H1 (cell line): ENCODE results near the gene GRID2. TPM values are rescaled to one million over a fixed set of nuclear protein-coding genes. Genes with fewer than 3 reads are reported as not detected.

Source experiments
- CBX5 ChIP-seq: fragments of 300-800, 300-1000 bp; sonication (generic); IDR thresholded peaks from 2 replicates; pipeline ENCODE4 v1.7.1; 2016; ENCODE audit warnings: antibody characterized with exemption, low read length, low read depth
- E2F6 ChIP-seq: IDR thresholded peaks from 2 replicates; pipeline ENCODE4 v1.6.1; 2012; ENCODE audit warnings: inconsistent platforms
- polyA plus RNA-seq, 7 experiments: library from polyadenylated mRNA; depleted of rRNA in 3 of 7; stranded (reverse) in 5 of 7; unstranded in 2 of 7; fragments of >200 nt in 5 of 7; fragments of 200-250 nt in 2 of 7; gene quantifications; 1 replicate in 5 of 7; 2 replicates in 1 of 7; 4 replicates in 1 of 7; pipeline versions ENCODE4 v1.2.1 to v1.2.3, GENCODE V29; 2011 to 2013; ENCODE audit warnings: missing spikeins in 2 of 7, mixed read lengths in 2 of 7
- total RNA-seq: library from RNA; stranded (reverse); fragmentation: NEBNext Ultra II Directional; extraction: Animal tissue kit (Norgen Biotek cat#: 25700); gene quantifications from 2 replicates; pipeline ENCODE4 v1.2.1, GENCODE V29; 2021

GRID2 gene
- total and polyA plus RNA-seq, 2 of the 8 experiments (the other 6 are each of a cell fraction or from before 2014, with no cell fraction given) = 31.1 to 81.9 TPM

GRCh38 chr4:93617606-93618005, 1313.8 kb downstream of the GRID2 start (continued):
- TF ChIP-seq E2F6 (no peak), CBX5 (no peak)
